SK-N-SH (cell line): ENCODE results near the gene LPIN1.

Experiments used
- CTCF ChIP-seq: fragments of 200-600 bp; sonication (generic); IDR thresholded peaks from 2 replicates; pipeline ENCODE4 v1.6.1; 2017; ENCODE audit warnings: antibody characterized with exemption, mild to moderate bottlenecking, moderate library complexity
- EP300 ChIP-seq, 2 experiments: IDR thresholded peaks; 2 replicates each; pipeline versions ENCODE4 v1.4.0 to v1.6.1; 2012; ENCODE audit warnings: borderline replicate concordance in 1 of 2, low read depth in 1 of 2, low read length in 1 of 2
- FOXJ3 ChIP-seq: sonication (generic); formaldehyde crosslinking; IDR thresholded peaks from 2 replicates; pipeline ENCODE4 v1.5.1; 2020; ENCODE audit warnings: mild to moderate bottlenecking, missing genetic modification reagents
- FOXM1 ChIP-seq: IDR thresholded peaks from 2 replicates; pipeline ENCODE4 v1.4.0; 2012; ENCODE audit warnings: low read depth, mild to moderate bottlenecking
- NFIC ChIP-seq: IDR thresholded peaks from 2 replicates; pipeline ENCODE4 v1.4.0; 2012; ENCODE audit warnings: borderline replicate concordance
- NRF1 ChIP-seq: IDR thresholded peaks from 2 replicates; pipeline ENCODE4 v1.6.1; 2012; ENCODE audit warnings: low read depth, mild to moderate bottlenecking, low read length
- POLR2AphosphoS5 ChIP-seq: IDR thresholded peaks from 2 replicates; pipeline ENCODE4 v1.6.1; 2012; ENCODE audit warnings: low read depth, low read length
- SMC3 ChIP-seq: IDR thresholded peaks from 2 replicates; pipeline ENCODE4 v1.6.1; 2012; ENCODE audit warnings: low read depth, low read length, improper control_type of control experiment
- YY1 ChIP-seq: IDR thresholded peaks from 2 replicates; pipeline ENCODE4 v1.4.0; 2012; ENCODE audit warnings: low read depth, mild to moderate bottlenecking
- TF ChIP-seq, protein P1 (sequence below): IDR thresholded peaks from 2 replicates; pipeline ENCODE4 v1.4.0; 2012; ENCODE audit warnings: low read depth, borderline replicate concordance
- TF ChIP-seq, protein P2 (sequence below): IDR thresholded peaks from 2 replicates; pipeline ENCODE4 v1.4.0; 2012; ENCODE audit warnings: low read depth

DNA sequence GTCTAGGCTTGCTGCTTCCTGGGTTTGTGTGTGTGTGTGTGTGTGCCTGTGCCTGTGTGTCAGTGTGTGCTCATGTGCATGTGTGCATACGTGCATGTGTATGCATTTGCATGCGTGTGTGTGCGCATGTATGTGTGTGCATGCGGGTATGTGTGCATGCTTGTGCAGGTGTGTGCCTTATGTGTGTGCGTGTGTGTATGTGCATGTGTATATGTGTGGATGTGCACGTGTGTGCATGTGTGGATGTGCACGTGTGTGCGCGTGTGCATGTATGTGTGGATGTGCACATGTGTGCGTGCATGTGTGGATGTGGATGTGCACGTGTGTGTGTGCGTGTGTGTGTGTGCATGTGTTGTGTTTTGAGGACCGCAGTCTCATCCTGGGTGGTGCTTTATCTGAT, 42.8 kb downstream of the LPIN1 start:
- TF ChIP-seq NRF1 (no peak), EP300 (IDR thresholded peaks at IDR 0.05; ENCODE audit: borderline replicate concordance in 1 of 2, low read depth in 1 of 2, low read length in 1 of 2) (no peak), NFIC (no peak), SMC3 (no peak), FOXJ3 (CRISPR knock-in tag) (no peak), CTCF (no peak), FOXM1 (no peak), YY1 (no peak), POLR2AphosphoS5 (no peak)
- TF ChIP-seq, protein P1, sequence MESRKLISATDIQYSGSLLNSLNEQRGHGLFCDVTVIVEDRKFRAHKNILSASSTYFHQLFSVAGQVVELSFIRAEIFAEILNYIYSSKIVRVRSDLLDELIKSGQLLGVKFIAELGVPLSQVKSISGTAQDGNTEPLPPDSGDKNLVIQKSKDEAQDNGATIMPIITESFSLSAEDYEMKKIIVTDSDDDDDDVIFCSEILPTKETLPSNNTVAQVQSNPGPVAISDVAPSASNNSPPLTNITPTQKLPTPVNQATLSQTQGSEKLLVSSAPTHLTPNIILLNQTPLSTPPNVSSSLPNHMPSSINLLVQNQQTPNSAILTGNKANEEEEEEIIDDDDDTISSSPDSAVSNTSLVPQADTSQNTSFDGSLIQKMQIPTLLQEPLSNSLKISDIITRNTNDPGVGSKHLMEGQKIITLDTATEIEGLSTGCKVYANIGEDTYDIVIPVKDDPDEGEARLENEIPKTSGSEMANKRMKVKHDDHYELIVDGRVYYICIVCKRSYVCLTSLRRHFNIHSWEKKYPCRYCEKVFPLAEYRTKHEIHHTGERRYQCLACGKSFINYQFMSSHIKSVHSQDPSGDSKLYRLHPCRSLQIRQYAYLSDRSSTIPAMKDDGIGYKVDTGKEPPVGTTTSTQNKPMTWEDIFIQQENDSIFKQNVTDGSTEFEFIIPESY: no peak
- TF ChIP-seq, protein P2, sequence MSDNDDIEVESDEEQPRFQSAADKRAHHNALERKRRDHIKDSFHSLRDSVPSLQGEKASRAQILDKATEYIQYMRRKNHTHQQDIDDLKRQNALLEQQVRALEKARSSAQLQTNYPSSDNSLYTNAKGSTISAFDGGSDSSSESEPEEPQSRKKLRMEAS: no peak
